ENCODE measurements around the gene F7.
"Not testable (repeated sequence)": the region's sequence is repeated elsewhere in the genome, so short reads cannot be mapped to it uniquely, and the experiment has no call there.

The F7 gene

GRCh38 chr13:113073942-113074341 lies 31.6 kb upstream of the F7 start:
- no peak for DNase-seq

GRCh38 chr13:113074401-113074800 lies 31.2 kb upstream of the F7 start:
- no peak for DNase-seq

- DNase-seq = no peak
These were observed 30.7 kb upstream of the F7 start for GRCh38 chr13:113074876-113075275.

GRCh38 chr13:113075711-113076110 lies 29.9 kb upstream of the F7 start:
- DNase-seq = no peak

- no peak for DNase-seq
These were observed 28.8 kb upstream of the F7 start for GRCh38 chr13:113076681-113077401.

- DNase-seq = no peak
These were observed 28.0 kb upstream of the F7 start for GRCh38 chr13:113077566-113077952.

- DNase-seq = no peak
These were observed 27.4 kb upstream of the F7 start for GRCh38 chr13:113077953-113078901.

- no peak for DNase-seq
These were observed 26.4 kb upstream of the F7 start for GRCh38 chr13:113078902-113079780.

- DNase-seq = not testable (repeated sequence)
These were observed 25.9 kb upstream of the F7 start for GRCh38 chr13:113079781-113080080.

- DNase-seq = no peak
These were observed 25.2 kb upstream of the F7 start for GRCh38 chr13:113080361-113080831.

GRCh38 chr13:113080901-113081521 lies 24.6 kb upstream of the F7 start:
- no peak for DNase-seq

- no peak for DNase-seq
These were observed 23.2 kb upstream of the F7 start for GRCh38 chr13:113082198-113083021.

- DNase-seq = no peak
These were observed 22.6 kb upstream of the F7 start for GRCh38 chr13:113083022-113083373.

GRCh38 chr13:113083402-113084061 lies 22.1 kb upstream of the F7 start:
- no peak for DNase-seq

GRCh38 chr13:113084094-113084942 lies 21.3 kb upstream of the F7 start:
- DNase-seq = no peak

GRCh38 chr13:113084943-113085540 lies 20.5 kb upstream of the F7 start:
- DNase-seq = no peak

- DNase-seq = no peak
These were observed 19.4 kb upstream of the F7 start for GRCh38 chr13:113086031-113086750.

GRCh38 chr13:113086991-113087922 lies 18.3 kb upstream of the F7 start:
- DNase-seq = no peak
